IPS-NIHi11 (cell line): ENCODE measurements around the gene ADCY1.
A peak's percentile ranks its signal among the peaks of the same experiment; 100 is the strongest.

Experiments used
- DNase-seq: peaks from one replicate; pipeline ENCODE4 v3.0.0; 2012; ENCODE audit warnings: mixed read lengths, low spot score

The ADCY1 gene

DNA sequence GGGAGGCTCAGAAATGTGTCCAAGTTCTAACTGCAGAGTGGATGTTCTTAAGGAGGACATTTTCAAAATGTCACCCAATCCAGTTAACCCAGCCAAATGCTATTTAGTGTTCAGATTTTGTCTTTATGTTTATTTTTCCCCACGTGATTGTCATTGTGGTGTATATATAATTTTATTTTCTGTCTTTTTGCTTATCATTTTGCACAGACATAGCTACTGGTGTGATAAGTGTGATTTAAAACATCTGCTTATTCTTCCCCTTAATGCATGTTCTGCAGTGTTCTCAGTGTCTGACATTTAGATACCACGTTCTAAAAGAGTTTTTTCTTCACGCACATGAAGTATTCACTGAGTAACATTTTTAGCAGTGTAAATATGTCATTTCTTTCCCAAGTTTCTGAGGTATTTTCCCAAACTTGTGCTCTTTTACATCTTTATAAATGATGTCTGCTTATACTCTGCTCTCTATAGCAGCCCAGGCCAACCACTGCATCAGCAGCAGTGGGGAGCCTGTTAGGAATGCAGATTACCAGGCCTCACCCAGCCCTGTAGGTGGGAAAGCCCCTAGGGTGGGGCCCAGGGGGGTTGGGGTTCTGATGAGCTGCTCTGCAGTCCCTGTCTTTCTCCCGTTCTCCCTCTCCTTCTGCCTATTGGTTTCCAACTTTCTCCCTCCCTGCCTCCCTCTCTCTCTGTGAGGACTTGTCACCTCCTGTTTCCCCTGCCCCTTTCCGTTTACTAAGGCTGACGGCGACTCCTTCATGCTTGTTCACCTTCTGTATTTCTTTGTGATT, 20.8 kb downstream of the ADCY1 start:
- no peak for DNase-seq

DNA sequence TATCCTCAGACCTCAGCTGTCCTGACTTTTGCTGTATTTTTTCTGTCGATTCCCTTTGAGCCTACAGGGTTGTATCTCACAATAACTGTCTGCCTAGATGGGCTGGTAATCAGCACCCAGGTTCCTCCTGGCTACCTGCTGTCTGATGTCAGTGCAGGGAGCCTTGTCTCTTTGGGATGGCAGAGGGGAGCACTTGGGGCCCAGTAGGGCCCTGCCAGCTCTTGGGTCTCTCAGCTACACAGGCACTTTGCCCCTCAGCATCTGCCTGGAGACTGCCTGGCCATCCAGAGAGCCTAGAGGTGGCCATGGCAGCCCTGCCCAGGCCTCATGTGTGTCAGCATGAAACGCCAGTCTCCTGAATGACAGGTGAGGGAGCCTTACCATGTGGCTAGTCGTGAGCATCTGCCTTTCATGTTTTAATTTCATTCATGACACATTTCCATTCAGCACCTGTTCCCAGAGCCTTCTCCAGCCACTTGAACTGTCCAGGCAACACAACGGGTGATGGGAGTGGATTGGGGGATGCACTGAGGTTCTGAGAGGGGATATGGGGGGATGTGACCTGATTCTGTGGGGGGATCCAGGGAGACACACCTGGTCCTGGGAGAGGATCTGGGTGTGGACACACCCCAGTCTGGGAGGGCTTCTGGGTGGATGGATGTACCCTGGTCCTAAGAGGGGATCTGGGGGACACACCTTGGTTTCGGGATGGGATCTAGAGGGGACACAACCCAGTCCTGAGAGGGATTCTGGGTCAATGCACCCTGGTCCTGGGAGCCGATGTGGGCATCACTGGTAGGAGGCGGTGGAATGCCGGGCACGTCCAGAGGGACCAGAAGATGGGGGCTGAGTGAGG, 21.9 kb downstream of the ADCY1 start:
- no peak for DNase-seq

DNA sequence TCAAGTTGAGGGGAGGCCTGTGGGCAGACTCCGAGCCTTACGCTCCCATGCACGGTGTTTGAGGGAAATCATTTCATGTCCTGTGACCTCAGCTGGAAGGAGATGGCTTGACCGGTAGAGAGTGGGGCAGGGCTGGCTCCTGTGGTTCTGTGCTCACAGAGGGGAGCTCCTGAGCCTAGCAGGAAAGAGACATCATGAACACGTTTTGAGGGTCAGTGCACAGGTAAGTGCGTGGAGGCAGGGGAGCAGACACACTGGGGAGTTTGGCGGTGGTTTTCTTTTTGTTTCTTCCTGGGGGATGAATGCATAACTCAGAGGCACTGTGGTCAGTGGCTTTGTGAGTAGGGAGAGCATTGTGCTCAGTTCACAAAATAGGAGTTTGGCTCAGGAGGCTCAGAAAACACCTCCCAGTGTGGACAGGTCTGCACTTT, 22.5 kb downstream of the ADCY1 start:
- no peak for DNase-seq

GRCh38 chr7:45597286-45597984, 23.3 kb downstream of the ADCY1 start:
- DNase-seq: no peak

DNA sequence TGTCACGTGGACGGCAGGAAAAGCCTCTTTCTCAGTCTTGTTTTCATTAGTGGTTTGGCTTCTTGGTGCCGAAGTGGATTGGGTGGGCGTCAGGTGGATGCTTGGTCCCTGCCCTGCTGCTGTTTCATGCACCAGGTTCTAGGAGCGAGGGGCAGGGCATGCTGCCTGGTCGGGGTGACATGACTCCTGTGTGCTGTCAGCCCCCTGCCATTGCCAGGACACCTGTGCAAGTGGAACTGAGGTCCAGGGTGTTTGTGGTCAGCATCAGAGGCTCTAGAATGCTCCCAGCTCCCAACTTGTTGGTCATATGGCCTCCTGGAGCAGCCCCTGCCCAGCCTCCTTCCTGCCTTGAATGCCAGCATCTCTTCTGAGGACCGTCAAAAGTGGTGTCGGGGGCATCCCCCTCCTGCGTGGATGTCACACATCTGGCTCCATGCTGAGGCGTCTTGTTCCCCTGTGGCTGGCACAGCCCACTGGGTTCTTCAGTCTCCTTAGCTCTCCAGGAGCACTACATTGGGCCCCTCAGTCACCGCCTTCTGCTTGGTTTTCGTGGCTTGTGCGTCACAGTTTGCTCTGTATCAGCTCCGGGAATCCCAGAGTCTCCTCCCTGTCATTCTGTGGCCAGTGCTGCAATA, 24.8 kb downstream of the ADCY1 start:
- DNase-seq: no peak

- DNase-seq: no peak
Observed at GRCh38 chr7:45599851-45600706, 25.9 kb downstream of the ADCY1 start.

DNA sequence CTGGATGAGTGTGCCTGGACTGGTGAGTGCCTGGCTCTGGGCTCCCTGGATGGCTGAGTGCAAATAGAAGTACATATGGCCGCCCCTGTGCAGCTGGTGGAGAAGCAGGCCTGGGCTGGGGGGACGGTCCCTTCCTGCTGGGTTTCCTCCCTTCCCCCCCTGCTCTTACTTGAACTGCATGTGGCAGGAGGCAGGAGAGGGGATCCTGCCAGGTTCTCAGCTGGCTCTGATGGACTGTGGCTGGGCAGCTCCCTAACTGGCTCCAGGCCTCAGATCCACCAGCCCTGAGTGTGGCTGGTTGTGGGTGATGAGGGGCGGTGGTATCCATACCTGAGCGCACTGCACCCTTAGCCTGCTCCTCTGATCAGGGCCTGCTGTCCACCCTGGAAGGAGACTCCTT, 26.9 kb downstream of the ADCY1 start:
- no peak for DNase-seq

GRCh38 chr7:45601816-45602540, 27.8 kb downstream of the ADCY1 start:
- no peak for DNase-seq

DNA sequence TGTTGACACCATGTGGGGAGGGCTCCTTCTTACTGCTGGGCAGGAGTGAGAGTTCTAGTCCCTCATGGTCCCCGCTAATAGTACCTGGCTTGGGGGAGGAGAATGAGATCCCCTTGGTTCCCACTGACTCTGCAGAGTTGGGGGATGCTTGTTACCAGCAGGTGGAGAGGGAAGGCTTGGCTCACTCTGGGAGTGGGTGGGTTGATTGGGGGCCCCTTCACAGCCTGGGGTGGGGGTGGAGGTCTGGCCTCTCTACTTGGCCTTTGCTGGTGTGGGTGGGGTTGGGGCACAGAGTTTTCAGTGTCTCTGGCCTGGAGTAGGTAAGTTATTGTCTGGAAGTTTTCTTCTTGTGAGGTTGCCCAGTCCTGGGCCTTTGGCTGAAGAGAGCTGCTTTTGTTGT, 31.9 kb downstream of the ADCY1 start:
- no peak for DNase-seq

DNA sequence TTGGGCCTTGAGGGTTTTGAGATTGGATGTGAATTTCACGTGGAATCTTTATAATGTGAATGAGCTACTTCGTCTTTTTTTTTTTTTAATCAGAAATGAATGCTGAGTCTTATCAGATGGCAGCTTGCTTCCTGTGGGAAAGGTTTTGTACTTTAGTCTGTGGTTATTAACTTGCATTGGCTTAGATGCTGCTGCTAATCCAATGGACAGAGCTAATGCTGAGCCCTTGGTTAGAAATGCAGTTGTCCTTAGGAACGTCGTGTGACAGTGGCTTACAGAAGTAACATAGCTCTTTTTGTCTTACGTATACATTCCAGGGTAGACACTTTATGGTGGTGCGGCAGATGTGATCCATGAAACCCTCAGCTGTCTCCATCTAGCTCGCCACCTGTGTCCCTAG, 32.8 kb downstream of the ADCY1 start:
- DNase-seq: no peak

GRCh38 chr7:45609180-45609579, 35.0 kb downstream of the ADCY1 start:
- no peak for DNase-seq

- no peak for DNase-seq
Observed at GRCh38 chr7:45610019-45610418, 35.9 kb downstream of the ADCY1 start.

- no peak for DNase-seq
Observed at GRCh38 chr7:45610660-45611299, 36.6 kb downstream of the ADCY1 start.

DNA sequence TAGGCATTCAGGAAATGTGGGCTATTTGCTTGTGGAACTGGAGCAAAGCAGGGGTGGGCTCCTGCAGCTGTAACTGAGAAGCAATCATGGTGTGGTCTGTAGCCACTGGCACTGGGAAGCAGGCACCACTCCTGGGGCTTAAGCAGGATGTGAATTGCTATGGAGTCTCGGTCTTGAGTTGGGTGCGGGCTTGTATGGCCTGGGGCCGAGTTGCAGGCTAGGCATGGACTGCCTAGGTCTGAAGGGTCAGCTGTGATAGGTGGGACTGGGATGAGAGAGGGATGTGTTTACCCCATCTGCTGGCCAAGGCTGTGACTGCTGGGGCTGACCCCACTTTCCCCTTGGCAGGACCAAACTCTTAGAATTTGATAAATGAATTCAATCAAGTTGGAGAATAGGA, 43.0 kb downstream of the ADCY1 start:
- DNase-seq: peak; percentile 66

DNA sequence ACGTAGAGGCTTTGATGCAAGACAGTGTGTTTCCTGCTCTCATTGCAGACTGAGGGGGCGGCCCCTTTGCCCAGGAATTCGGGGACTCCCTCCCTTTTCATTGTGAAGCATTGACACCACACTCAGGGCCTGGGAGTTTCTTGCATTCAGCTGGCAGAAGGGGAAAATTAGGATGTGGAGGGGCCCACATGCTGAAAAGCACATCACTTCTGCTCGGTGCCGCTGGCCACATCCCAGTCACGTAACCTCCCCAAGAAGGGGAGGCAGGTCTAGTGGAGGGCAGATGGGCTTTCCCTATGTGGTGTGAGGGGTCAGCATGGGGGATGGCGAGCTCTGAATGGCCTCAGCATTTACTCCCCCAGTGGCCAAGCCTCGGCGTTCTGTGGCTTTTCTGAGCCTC, 47.9 kb downstream of the ADCY1 start:
- no peak for DNase-seq

- DNase-seq: no peak
Observed at GRCh38 chr7:45623157-45623556, 49.0 kb downstream of the ADCY1 start.

- peak; percentile 1 for DNase-seq
Observed at GRCh38 chr7:45623740-45624391, 49.7 kb downstream of the ADCY1 start.

DNA sequence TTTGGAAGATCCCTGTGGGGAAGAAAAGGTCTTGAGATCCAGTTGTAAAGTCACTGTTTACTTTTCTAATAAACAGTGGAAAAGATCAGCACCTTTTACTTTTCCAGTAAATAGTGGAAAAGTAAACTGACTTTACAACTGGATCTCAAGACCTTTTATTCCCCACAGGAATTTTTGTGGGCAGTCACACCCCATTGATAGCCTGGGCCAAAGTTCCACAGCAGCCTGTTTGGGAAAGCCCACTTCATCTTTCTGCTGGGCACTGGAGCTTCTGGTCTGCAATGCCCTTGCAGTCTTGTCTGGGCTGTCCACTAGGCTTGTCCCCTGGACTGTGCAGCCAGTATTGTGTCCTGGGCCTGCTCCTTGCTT, 50.2 kb downstream of the ADCY1 start:
- DNase-seq: no peak

DNA sequence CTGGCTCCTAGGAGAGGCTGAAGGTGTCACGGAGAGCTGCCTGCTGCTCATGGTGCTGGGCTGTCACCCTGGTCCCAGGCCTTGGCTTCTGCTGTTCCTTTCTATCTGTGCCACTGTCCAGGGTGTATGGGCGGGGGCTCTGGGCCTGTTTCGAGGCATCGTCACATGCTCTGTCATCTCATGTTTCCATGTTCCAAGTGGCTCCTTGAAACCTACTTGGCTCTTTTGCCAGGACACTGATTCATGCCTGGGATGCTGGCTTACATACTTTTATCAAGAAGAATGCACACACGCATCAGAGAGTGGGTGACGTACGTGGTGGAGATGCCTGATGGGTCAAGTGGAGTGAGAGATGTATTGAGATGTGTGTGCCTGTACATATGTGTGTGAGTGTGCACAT, 50.9 kb downstream of the ADCY1 start:
- no peak for DNase-seq
